ENCODE measurements around the gene TRMT44. TPM values are rescaled to one million over a fixed set of nuclear protein-coding genes. Genes with fewer than 3 reads are reported as not detected.

The TRMT44 gene
- total RNA-seq, 1 experiment from 2014 or later, result 23.4 TPM

DNA sequence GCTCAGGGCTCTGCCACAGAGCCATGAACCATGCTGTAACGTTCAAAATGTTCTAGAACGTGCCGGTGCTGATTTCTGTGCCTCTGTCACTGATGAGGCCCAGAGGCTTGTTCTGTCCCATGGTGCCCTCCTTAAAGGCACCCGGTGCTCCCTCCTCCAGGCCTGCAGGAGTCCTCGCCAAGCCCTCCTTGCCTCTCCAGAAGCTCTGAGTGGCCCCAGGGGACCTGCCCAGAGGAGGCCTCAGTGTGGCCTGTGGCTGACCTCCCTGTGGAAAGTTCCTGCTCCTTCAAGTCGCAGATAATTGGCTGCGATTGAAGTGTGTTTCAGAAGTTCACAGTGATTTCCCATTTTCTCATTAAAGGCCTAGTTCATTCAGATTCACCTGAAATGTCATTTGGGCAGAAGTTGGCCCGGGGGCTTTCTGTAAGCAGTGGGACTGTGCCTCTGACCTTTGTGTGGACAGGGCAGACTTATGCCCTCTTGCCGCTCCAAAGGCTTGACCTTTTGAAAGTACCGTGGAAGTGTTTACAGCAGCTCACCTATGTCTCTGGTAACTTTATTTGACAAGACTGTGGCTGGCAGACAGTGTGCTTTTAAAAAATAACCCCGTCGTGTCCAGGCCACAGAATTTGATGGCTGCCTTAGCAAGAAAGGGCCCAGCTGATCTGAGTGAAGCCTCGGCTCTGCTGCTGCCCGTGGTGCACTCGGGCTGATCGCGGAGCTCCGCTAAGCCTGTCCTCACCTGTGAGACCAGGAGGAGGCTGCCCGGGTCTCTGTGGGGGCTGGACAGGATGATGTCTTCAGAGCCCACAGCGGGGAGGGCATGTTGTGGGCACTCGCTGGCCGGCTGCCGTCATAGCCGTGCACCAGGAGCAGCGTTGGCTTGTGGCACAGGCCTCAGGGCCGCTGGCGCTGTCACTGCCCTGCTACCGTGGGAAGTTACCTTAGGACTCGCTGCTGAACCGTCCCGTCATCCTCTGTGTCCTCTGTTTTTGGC, 25.3 kb downstream of the TRMT44 start:
- H3K4me1 ChIP-seq, result peaks cover 6% of the 10 kb centered on the region
- no peak overlapping the region for H3K4me3 ChIP-seq (ENCODE audit: low read depth, low read length)
- TF ChIP-seq CTCF (IDR thresholded peaks at IDR 0.05; ENCODE audit: insufficient read depth in 1 of 2, low read depth in 1 of 2, low read length in 1 of 2, severe bottlenecking in 1 of 2, unreplicated experiment in 1 of 2), result no peak
- Mint-ChIP-seq H3K9me3 (ENCODE audit: unreplicated experiment) (no peaks in the 10 kb centered on the region), H3K4me1 (ENCODE audit: low read depth, unreplicated experiment) (peaks cover 6% of the 10 kb centered on the region), H3K4me3 (ENCODE audit: unreplicated experiment) (no peak overlapping the region), H3K27me3 (ENCODE audit: insufficient read depth, unreplicated experiment) (no peaks in the 10 kb centered on the region), H3K36me3 (ENCODE audit: insufficient read depth, unreplicated experiment) (peaks cover 24% of the 10 kb centered on the region), H3K27ac (ENCODE audit: unreplicated experiment) (no peak overlapping the region)
- intact Hi-C loops (cut with micrococcal nuclease; ENCODE audit: unreplicated experiment), result no loop called here
- peaks cover 2% of the 10 kb centered on the region; the same call in 1 of the 2 replicates for H3K36me3 ChIP-seq (ENCODE audit: control insufficient read depth, insufficient read depth, low read length)
- no peaks in the 10 kb centered on the region for H3K27me3 ChIP-seq (replicated peaks; ENCODE audit: control insufficient read depth, insufficient read depth, low read length)
- ChIA-PET CTCF (no interaction called here), POLR2A (no interaction called here)
- DNase-seq, result no peak
- no TSS peak for BruUV-seq (replicated peaks)
- H3K9me3 ChIP-seq, result no peaks in the 10 kb centered on the region

DNA sequence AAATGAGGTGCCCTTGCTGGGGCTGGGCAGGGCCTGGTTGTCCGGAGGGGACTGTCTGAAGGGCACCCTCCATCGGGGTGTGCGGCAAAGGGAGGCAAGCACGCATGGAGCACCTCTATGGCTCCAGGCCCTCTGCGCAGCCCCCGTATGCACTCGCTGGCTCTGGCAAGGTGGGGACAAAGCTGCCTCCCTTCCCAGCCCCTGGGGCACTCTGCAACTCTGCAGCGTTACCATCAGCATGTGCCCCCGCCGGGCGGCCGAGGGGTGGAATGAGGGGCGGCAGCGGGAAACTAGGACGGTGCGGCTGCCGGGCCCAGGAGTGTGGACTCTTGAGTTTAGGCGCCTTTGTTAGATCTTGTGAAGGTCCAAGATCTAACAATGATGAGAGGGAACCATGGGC, 26.4 kb downstream of the TRMT44 start:
- H3K4me1 ChIP-seq, result no peaks in the 10 kb centered on the region; the same call in 1 of the 2 replicates
- Mint-ChIP-seq H3K4me1 (ENCODE audit: low read depth, unreplicated experiment) (peaks cover 9% of the 10 kb centered on the region), H3K36me3 (ENCODE audit: insufficient read depth, unreplicated experiment) (peaks cover 24% of the 10 kb centered on the region), H3K27me3 (ENCODE audit: insufficient read depth, unreplicated experiment) (no peaks in the 10 kb centered on the region), H3K9me3 (ENCODE audit: unreplicated experiment) (no peaks in the 10 kb centered on the region), H3K4me3 (ENCODE audit: unreplicated experiment) (no peak overlapping the region), H3K27ac (ENCODE audit: unreplicated experiment) (no peak overlapping the region)
- no peak for TF ChIP-seq CTCF (IDR thresholded peaks at IDR 0.05; ENCODE audit: insufficient read depth in 1 of 2, low read depth in 1 of 2, low read length in 1 of 2, severe bottlenecking in 1 of 2, unreplicated experiment in 1 of 2)
- intact Hi-C loops (cut with micrococcal nuclease; ENCODE audit: unreplicated experiment), result no loop called here
- no peaks in the 10 kb centered on the region for H3K27me3 ChIP-seq (replicated peaks; ENCODE audit: control insufficient read depth, insufficient read depth, low read length)
- no peaks in the 10 kb centered on the region for H3K9me3 ChIP-seq
- H3K4me3 ChIP-seq (ENCODE audit: low read depth, low read length), result no peak overlapping the region
- no TSS peak for BruUV-seq (replicated peaks)
- DNase-seq, result no peak
- POLR2A ChIA-PET, result no interaction called here
- CTCF ChIA-PET, result no interaction called here
- peaks cover 2% of the 10 kb centered on the region; the same call in 1 of the 2 replicates for H3K36me3 ChIP-seq (ENCODE audit: control insufficient read depth, insufficient read depth, low read length)

- no peak overlapping the region for H3K4me3 ChIP-seq (ENCODE audit: low read depth, low read length)
- TF ChIP-seq CTCF (IDR thresholded peaks at IDR 0.05; ENCODE audit: insufficient read depth in 1 of 2, low read depth in 1 of 2, low read length in 1 of 2, severe bottlenecking in 1 of 2, unreplicated experiment in 1 of 2), result peak; percentile 82 to 93
- intact Hi-C loops (cut with micrococcal nuclease; ENCODE audit: unreplicated experiment), result loop anchor here (1.0 to 2.0 kb wide), 4 partner anchors 78 to 450 kb away; no protein-coding TSS in a partner anchor
- DNase-seq, result peak; percentile 60 to 80
- H3K36me3 ChIP-seq (ENCODE audit: control insufficient read depth, insufficient read depth, low read length), result peaks cover 2% of the 10 kb centered on the region; the same call in 1 of the 2 replicates
- H3K27me3 ChIP-seq (replicated peaks; ENCODE audit: control insufficient read depth, insufficient read depth, low read length), result no peaks in the 10 kb centered on the region
- Mint-ChIP-seq H3K4me3 (ENCODE audit: unreplicated experiment) (no peak overlapping the region), H3K27ac (ENCODE audit: unreplicated experiment) (no peak overlapping the region), H3K4me1 (ENCODE audit: low read depth, unreplicated experiment) (peaks cover 7% of the 10 kb centered on the region), H3K36me3 (ENCODE audit: insufficient read depth, unreplicated experiment) (peaks cover 18% of the 10 kb centered on the region), H3K27me3 (ENCODE audit: insufficient read depth, unreplicated experiment) (no peaks in the 10 kb centered on the region), H3K9me3 (ENCODE audit: unreplicated experiment) (no peaks in the 10 kb centered on the region)
- H3K4me1 ChIP-seq, result peaks cover 14% of the 10 kb centered on the region
- no TSS peak for BruUV-seq (replicated peaks)
- ChIA-PET CTCF (interaction anchor here (1.0 to 1.7 kb wide), 3 partner anchors 111 to 128 kb away, joined by 3 to 8 read pairs (median 4); partner anchors contain the start of gene GPR78), POLR2A (no interaction called here)
- H3K9me3 ChIP-seq, result no peaks in the 10 kb centered on the region
These were observed 28.4 kb downstream of the TRMT44 start for GRCh38 chr4:8468746-8469535.
